ENCODE results near the gene CADPS2.

DNA sequence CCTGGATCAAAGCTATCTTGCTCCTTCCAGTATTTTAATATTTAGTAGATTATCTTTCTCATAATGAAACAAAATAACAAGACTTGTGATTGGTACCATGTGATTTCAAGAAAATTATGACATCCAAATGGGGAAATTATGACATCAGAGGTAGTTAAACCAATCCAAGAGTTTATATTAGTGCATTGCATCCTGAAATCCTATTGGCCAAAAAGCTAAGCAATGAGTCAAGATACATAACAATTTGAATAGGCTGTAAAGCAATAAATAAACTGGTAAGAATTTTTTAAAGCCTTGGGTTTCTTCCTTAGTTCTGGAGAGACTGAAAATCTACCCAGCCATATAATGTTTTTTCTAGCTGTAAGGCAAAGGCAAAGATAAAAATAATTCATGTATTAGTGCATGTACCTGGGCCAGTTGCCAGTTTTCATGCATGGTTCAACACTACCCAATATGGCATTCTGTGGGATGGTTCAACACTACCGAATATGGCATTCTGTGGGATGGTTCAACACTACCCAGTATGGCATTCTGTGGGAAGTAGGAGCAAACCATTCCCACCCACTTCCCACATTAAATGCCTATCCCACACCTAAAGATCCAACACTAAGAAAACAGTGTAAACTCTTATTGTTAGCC is 183.3 kb downstream of the CADPS2 start, which contains the start of gene RNF148:
- TF ChIP-seq, protein P1, sequence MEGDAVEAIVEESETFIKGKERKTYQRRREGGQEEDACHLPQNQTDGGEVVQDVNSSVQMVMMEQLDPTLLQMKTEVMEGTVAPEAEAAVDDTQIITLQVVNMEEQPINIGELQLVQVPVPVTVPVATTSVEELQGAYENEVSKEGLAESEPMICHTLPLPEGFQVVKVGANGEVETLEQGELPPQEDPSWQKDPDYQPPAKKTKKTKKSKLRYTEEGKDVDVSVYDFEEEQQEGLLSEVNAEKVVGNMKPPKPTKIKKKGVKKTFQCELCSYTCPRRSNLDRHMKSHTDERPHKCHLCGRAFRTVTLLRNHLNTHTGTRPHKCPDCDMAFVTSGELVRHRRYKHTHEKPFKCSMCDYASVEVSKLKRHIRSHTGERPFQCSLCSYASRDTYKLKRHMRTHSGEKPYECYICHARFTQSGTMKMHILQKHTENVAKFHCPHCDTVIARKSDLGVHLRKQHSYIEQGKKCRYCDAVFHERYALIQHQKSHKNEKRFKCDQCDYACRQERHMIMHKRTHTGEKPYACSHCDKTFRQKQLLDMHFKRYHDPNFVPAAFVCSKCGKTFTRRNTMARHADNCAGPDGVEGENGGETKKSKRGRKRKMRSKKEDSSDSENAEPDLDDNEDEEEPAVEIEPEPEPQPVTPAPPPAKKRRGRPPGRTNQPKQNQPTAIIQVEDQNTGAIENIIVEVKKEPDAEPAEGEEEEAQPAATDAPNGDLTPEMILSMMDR (IDR thresholded peaks at IDR 0.05): no peak
- no peak for TF ChIP-seq EZH2 (IDR thresholded peaks at IDR 0.05)
- TF ChIP-seq EZH2phosphoT487 (IDR thresholded peaks at IDR 0.05): no peak

Measured in neural progenitor cell (in vitro differentiated cells).